SK-N-MC (cell line): Measurements from ENCODE around the gene ZNFX1.

Experiments used
- EZH2 ChIP-seq: fragments of 200-600 bp; sonication (generic); IDR thresholded peaks from one replicate; pipeline ENCODE4 v1.6.1; 2017; ENCODE audit warnings: antibody characterized with exemption
- POLR2AphosphoS5 ChIP-seq: IDR thresholded peaks from 2 replicates; pipeline ENCODE4 v1.6.1; 2012; ENCODE audit warnings: mild to moderate bottlenecking, low read depth, low read length, borderline replicate concordance

GRCh38 chr20:49215232-49215631, 62.6 kb downstream of the ZNFX1 start:
- TF ChIP-seq EZH2, result no peak
- TF ChIP-seq POLR2AphosphoS5, result no peak
